HPDE6-E6E7 (cell line): ENCODE results near the gene CCSER1.
"Not testable (repeated sequence)": the region's sequence is repeated elsewhere in the genome, so short reads cannot be mapped to it uniquely, and the experiment has no call there.

ENCODE experiments used
- DNase-seq: peaks from one replicate; pipeline ENCODE4 v3.0.0; 2011; ENCODE audit warnings: missing footprints; ENCODE audit errors: extremely low spot score

The CCSER1 gene

GRCh38 chr4:91147067-91147466 lies 1019.9 kb downstream of the CCSER1 start:
- no peak for DNase-seq

GRCh38 chr4:91154041-91154440 lies 1026.8 kb downstream of the CCSER1 start:
- not testable (repeated sequence) for DNase-seq

GRCh38 chr4:91167864-91168653 lies 1040.9 kb downstream of the CCSER1 start:
- DNase-seq: not testable (repeated sequence)

GRCh38 chr4:91170768-91171167 lies 1043.6 kb downstream of the CCSER1 start:
- no peak for DNase-seq

GRCh38 chr4:91171217-91171616 lies 1044.0 kb downstream of the CCSER1 start:
- DNase-seq: no peak

GRCh38 chr4:91185061-91185460 lies 1057.9 kb downstream of the CCSER1 start:
- not testable (repeated sequence) for DNase-seq

- no peak for DNase-seq
Observed at GRCh38 chr4:91198951-91199350, 1071.8 kb downstream of the CCSER1 start.

- DNase-seq: no peak
Observed at GRCh38 chr4:91207535-91207934, 1080.3 kb downstream of the CCSER1 start.

GRCh38 chr4:91212211-91212610 lies 1085.0 kb downstream of the CCSER1 start:
- DNase-seq: no peak

GRCh38 chr4:91217831-91218403 lies 1090.7 kb downstream of the CCSER1 start:
- not testable (repeated sequence) for DNase-seq

- DNase-seq: no peak
Observed at GRCh38 chr4:91220315-91220714, 1093.1 kb downstream of the CCSER1 start.

- DNase-seq: no peak
Observed at GRCh38 chr4:91222014-91222413, 1094.8 kb downstream of the CCSER1 start.

GRCh38 chr4:91226867-91227266 lies 1099.7 kb downstream of the CCSER1 start:
- no peak for DNase-seq

- DNase-seq: no peak
Observed at GRCh38 chr4:91228659-91229058, 1101.5 kb downstream of the CCSER1 start.

GRCh38 chr4:91233164-91233563 lies 1106.0 kb downstream of the CCSER1 start:
- no peak for DNase-seq

GRCh38 chr4:91243132-91243531 lies 1115.9 kb downstream of the CCSER1 start:
- no peak for DNase-seq

- no peak for DNase-seq
Observed at GRCh38 chr4:91256043-91256442, 1128.8 kb downstream of the CCSER1 start.

- DNase-seq: no peak
Observed at GRCh38 chr4:91256751-91257150, 1129.6 kb downstream of the CCSER1 start.

GRCh38 chr4:91257721-91258120 lies 1130.5 kb downstream of the CCSER1 start:
- no peak for DNase-seq

- DNase-seq: no peak
Observed at GRCh38 chr4:91258326-91258725, 1131.1 kb downstream of the CCSER1 start.

- no peak for DNase-seq
Observed at GRCh38 chr4:91267543-91267942, 1140.3 kb downstream of the CCSER1 start.

GRCh38 chr4:91268481-91268880 lies 1141.3 kb downstream of the CCSER1 start:
- DNase-seq: not testable (repeated sequence)

- no peak for DNase-seq
Observed at GRCh38 chr4:91268913-91269312, 1141.7 kb downstream of the CCSER1 start.
